NCI-H2107 treated with DMSO at 0.1 percent for 48 hours (cell line): ENCODE measurements around the gene GRAPL.
"Not testable (repeated sequence)": the region's sequence is repeated elsewhere in the genome, so short reads cannot be mapped to it uniquely, and the experiment has no call there.

ENCODE experiments used
- DNase-seq: peaks from one replicate; lab custom pipeline; 2025; ENCODE audit not compliant: unreplicated experiment; lab: John Stamatoyannopoulos, UW

Gene GRAPL

GRCh38 chr17:19136138-19136537 lies 8.7 kb downstream of the GRAPL start:
- not testable (repeated sequence) for DNase-seq

GRCh38 chr17:19136605-19137004 lies 9.2 kb downstream of the GRAPL start:
- not testable (repeated sequence) for DNase-seq

DNA sequence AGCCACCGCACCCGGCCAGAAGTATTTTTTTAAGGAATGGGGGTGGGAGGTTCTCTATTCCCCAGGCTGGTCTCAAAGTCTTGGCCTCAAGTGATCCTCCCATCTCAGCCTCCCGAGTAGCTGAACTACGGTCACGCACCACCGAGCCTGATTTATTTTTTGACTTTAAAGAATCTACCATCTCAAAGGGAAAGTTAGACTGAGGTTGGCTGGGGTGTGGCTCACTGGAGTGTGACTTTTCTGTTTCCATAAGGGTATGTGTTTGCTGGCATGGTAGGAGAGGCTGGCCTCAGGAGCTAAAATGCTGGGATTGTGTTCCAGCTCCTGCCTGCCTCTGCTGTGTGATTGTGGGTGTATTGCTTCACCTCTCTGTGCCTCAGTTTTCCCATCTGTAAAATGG lies 10.6 kb downstream of the GRAPL start:
- DNase-seq, result not testable (repeated sequence)

GRCh38 chr17:19141366-19142155 lies 14.2 kb downstream of the GRAPL start:
- DNase-seq, result not testable (repeated sequence)

GRCh38 chr17:19142419-19142818 lies 15.0 kb downstream of the GRAPL start:
- not testable (repeated sequence) for DNase-seq

GRCh38 chr17:19143097-19143777 lies 15.8 kb downstream of the GRAPL start:
- DNase-seq, result not testable (repeated sequence)

DNA sequence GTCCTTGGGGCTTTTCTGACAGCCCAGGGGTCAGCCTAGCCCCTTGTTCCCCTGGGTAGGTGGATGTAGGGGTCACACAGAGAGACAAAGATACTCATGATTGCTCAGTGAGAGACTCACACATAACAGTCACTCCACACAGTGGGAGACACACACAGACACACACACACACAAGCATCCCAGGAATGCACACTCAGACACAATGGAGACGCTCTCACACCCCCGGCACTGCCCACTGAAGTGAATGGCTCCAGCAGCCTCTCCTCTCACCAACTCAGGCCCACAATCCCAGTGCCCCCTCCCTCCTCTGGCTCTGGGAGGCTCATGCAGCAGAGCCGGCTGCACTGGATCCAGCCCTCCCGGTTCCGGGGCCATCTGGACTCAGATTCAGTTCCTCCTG lies 17.0 kb downstream of the GRAPL start:
- DNase-seq, result not testable (repeated sequence)

DNA sequence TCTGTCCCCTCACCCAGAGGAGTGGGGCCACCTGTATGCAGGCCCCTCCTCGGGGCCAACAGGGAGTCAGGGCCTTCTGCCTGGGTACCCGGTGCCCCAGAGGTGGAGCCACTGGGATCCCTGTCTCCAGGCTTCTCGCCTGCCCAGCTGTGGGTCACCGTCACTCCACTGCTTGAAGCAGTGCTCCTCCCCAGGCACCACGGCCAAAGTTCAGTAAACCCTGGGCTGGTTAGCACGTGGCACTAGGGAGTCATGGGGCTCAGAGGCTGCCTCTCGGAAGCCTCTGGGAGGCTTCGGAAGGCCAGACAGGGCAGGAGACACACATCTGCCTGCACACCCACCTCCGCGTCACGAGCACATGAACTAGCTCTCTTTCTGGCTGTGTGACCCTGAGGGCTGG lies 18.1 kb downstream of the GRAPL start:
- not testable (repeated sequence) for DNase-seq

DNA sequence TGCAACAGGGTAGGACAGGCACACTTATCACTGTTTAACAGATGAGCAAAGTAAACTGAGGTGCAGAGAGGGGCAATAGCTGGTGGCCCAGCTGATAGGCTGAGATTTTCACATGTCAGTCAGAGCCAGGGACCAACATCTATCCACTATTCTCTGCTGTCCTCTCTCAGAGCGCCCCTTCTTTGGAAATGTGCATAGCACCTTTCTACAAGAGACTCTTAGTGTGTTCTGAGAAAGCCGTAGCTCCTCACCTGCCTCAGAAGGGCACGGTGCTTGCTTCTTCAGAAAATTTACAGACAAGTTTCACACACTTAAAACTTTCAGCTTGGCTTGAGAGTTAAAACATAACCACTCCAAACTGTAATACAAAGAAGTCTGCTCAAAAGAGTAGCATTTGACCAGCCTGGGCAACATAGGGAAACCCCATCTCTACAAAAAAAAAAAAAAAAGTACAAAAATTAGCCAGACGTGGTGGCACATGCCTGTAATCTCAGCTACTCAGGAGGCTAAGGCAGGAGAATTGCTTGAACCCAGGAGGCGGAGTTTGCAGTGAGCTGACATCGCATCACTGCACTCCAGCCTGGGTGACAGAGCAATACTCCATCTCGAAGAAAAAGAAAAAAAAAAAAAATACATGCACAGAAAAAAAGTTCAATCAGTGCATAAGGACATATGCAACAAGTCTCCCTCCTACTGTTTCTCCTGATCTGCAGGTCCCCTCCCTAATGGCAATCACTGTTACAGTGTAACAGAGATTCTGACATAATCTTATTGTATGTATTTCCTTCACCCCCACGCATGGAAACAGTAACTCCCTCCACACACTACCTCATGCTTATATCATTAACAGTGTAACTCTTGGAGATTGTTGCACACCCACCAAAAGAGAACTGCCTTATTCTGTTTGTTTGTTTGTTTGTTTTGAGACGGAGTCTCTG lies 23.6 kb downstream of the GRAPL start:
- DNase-seq, result not testable (repeated sequence)

DNA sequence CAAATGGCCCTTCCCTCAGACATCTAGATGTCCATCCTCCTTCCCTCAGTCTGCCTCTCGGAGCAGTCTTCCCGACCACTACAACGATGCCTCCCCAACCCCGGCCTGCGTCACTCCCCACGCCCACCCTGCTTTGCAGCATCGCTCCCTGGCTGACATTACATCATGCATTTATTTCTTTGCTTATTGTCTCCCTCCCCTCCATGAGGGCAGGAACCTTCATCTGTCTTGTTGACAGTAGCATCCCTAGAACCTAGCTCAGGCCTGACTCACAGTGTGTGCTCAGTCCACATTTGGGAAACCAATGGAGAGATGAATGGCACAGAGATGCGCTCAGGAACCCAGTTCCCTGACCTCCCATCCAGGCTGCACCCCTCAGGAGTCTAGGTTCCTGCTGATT lies 30.2 kb downstream of the GRAPL start:
- DNase-seq, result not testable (repeated sequence)

DNA sequence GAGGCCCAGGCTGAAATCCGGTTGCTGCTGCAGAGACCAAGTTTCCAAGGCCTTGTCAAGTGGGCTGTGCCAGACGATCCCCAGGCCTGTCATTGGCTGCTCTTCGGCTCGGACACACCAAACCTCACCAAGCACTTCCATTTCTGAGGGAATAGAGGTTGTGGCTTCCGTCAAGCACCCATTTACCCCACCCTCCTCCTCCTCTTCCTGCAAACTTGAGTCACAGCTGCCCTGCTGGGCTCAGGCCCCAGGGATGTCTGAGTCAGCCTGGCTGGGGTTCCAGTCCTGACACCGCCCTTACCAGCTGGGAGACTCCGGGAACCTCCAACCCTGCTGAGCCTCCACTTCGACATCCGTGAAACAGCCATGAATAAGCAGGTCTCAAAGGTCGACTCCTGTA lies 31.1 kb downstream of the GRAPL start:
- DNase-seq, result not testable (repeated sequence)

GRCh38 chr17:19158938-19159337 lies 31.5 kb downstream of the GRAPL start:
- DNase-seq, result not testable (repeated sequence)

- not testable (repeated sequence) for DNase-seq
Observed at GRCh38 chr17:19161308-19162107, 34.1 kb downstream of the GRAPL start.

DNA sequence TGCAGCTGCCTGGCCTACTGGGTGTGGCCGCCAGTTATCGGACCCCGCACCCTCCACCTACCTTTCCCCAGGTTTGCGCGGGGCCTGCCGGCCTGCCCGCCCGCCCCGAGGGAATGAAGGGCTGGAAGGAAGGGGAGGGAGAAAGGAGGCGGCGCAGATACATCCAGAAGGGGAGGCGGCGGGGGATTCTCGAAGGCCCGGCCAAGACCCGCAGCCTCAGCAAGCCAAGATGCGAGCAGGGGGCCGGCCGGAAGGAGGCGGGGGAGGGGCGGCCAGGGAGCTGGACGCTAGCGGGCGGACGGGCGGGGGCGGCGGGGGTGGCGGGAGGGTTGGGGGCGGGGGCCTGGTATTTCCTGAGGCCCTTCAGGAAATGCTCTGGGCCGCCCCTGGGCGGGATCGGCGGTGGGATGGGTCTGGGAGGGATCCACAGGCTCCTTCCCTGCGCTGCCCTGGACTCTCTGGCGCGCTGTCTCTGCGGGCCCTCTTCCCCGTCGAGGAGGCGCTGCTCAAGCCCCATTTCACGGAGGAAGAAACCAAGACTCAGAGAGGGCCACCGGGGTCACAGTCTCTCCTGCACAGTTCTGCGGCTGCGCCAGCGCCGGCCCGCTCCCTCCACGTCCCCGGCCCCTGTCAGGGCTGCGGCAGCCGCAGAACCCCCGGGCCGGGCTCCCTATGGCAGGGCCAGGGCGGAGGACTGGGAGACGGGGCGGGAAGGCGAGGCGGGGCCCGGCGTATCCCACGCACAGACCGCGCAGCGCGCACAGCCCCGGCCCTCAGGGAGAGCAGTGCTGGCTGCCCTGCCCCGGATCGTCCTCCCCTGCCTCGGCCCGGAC lies 35.2 kb downstream of the GRAPL start:
- not testable (repeated sequence) for DNase-seq

DNA sequence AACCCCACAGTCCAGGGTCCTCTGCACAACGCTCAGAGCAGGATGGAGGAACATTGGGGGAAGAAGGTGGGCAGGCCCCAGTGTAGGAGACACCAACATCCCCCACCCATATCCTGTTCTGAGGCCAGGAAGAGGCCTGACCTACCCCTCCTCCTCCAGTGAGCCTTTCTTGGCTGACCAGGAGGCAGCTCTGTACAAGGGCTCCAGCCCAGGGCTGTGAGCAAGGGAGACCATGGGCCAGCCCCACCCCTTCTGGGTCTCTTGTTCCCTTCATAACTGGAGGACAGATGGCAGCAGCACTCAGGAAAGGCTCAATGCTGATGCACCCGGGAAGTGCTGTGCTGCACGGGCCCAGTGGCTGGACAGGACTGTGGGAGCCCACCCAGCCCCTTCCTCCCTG lies 47.0 kb downstream of the GRAPL start:
- not testable (repeated sequence) for DNase-seq

DNA sequence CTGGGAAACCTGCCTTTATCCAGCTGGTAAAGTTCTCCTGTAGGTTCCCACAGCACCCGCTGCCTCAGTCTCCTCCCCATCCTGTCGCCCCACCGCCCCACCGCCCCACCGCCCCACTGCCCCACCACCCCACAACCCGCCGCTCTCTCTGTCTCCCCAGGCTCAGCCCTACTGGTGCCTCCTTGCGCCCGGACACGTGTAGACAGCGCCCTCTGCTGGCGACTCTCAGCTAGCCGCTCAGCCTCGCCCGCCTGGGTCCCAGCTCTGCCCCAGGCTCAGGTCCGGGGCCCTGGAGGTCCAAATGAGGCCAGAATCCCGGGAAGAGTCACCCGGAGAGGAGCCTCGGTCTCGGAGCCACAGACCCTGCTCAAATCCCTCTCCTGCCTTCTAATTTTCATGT lies 48.0 kb downstream of the GRAPL start:
- not testable (repeated sequence) for DNase-seq

DNA sequence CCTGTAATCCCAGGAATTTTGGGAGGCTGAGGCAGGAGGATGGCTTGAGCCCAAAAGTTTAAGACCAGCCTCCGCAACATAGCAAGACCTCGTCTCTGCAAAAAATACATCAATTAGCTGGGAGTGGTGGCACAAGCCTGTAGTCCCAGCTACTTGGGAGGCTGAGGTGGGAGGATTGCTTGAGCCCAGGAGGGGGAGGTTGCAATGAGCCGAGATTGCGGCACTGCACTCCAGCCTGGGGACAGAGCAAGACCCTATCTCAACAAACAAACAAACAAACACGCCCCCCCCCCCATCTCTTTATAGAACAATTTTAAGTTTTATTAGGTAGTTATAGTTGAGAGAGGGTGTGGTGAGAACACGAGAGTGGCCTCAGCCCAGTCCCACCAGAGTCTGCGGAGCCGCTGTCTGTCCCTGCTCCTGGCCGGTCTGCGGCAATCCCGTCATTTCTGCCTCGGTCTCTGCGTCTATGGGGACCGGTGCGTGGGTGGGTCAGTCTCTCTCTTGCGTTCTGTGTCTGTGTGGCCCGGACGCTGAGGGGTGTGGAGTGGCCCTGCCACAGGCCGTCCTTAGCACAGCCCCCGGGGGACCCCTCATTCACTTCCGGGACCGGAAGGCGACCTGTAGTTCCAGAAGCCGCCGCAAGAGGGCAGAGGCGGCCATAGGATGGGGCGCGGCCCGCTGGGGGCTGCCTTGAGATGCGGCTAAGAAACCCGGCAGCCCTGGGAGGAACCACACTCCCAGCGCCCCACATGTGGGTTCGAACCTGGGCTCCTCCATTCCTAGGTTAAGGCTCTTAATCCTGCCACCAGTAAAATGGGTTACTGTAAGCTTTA lies 53.9 kb downstream of the GRAPL start:
- DNase-seq, result not testable (repeated sequence)
